GM18505 (cell line): ENCODE measurements around the gene KCP.

Experiments used
- ATAC-seq: cut with Tn5 transposase; IDR thresholded peaks from one replicate; pipeline ENCODE4 v1.9.1; 2021; ENCODE audit not compliant: unreplicated experiment
- POLR2A ChIP-seq: IDR thresholded peaks from 4 replicates; pipeline ENCODE4 v1.6.1; 2011; ENCODE audit warnings: borderline replicate concordance; ENCODE audit not compliant: insufficient read depth, insufficient read length; ENCODE audit errors: extremely low read depth

KCP gene

DNA sequence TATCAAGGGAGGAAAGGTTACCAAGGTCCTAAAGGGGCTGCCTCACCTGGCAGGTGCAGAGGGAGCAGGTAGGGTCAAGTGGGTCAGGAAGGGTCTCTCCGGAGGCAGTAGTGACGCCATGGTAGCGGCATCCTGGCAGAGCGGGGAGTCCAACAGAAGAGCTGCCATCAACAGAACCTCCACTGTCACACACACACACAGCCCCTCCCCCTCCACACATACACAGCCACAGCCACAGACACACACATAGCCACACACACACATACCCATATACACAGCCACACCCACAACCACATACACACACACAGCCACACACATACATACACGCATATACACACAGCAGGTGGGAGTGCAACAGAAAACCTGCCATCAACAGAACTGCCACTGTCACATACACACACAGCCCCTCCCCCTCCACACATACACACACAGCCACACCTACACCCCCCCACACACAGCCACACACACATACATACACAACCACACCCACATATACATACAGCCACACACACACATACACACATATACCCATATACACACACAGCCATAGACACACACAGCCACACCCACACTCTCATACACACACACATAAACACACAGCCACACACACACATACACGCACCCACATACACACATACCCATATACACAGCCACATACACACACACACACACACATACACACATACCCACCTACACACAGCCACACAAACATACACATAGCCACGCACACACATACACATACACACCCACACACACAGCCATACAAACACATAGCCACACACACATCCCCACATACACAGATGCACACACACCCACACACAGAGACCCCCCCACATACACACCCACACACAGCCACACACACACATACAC is 23.1 kb downstream of the KCP start:
- no peak for ATAC-seq
- TF ChIP-seq POLR2A = no peak

DNA sequence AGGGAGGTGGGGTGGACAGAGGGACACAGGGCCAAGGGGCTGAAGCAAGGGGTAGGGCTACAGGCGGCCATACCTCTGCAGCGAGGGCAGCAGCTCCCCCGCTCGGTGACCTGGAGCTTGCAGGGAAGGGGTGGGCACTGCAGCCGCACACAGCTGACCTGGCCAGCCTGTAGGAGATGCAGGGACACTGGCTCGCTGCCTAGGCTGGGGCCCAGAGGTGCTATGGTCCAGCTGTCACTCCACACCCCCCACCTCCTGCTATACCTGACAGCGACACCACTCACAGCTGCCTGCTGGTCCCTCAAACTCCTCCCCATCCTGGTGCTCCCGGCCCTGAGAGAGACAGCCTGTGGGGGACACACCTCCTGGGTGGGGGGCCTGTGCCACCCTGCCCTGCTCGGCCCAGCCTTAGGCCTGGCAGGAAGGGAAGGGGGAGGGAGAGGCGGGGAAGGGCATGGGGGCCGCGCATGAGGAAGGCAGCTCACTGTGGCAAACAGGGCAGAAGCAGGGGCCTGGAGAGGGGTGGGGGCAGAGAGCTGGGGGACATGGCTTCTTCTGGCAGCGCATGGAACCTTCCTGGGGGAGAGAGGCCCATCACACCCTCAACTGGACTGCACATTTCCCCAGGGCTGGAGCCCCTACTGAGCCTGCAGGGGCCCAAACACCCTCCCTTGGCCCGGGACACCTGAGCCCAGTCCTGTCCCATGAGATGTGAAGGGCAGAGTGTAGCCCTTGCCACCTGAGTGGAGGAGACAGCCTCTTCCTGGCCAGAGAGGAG is 23.9 kb downstream of the KCP start:
- no peak for TF ChIP-seq POLR2A
- no peak for ATAC-seq

DNA sequence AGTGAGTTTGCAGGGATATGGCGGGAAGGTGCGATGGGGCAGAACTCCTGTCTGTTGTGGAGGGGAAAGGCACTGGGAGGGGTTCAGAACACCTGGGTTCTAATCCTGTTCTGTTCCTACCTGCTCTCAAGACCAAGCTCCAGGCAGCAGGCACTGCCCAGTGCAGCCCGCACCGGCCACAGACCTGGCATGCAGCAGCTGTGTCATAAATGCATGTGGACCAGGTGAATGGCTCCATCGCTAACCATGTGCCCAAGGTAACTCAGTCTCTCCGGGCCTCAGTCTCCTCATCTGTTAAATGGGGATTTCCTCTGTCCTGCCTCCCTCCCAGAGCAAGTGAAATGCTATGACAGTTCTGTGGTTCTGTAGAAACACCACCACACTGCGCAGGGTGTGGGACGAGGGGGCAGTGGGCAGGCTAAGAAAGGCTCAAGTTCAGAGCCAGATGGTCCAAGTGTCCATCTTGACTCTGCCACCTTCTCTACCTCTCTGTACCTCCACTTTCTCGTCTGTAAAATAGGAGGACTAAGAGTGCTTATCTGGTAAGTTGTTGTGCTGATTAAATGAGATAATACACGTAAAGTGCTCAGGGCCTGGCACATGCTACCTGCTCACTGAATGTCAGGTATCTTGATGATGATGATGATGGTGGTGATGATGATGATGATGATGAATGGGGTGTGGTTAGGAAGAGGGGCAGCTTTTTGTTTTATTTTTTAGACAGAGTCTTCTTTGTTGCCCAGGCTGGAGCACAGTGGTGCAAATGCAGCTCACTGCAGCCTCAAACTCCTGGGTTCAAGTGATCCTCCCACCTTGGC is 24.9 kb downstream of the KCP start:
- TF ChIP-seq POLR2A = no peak
- no peak for ATAC-seq

DNA sequence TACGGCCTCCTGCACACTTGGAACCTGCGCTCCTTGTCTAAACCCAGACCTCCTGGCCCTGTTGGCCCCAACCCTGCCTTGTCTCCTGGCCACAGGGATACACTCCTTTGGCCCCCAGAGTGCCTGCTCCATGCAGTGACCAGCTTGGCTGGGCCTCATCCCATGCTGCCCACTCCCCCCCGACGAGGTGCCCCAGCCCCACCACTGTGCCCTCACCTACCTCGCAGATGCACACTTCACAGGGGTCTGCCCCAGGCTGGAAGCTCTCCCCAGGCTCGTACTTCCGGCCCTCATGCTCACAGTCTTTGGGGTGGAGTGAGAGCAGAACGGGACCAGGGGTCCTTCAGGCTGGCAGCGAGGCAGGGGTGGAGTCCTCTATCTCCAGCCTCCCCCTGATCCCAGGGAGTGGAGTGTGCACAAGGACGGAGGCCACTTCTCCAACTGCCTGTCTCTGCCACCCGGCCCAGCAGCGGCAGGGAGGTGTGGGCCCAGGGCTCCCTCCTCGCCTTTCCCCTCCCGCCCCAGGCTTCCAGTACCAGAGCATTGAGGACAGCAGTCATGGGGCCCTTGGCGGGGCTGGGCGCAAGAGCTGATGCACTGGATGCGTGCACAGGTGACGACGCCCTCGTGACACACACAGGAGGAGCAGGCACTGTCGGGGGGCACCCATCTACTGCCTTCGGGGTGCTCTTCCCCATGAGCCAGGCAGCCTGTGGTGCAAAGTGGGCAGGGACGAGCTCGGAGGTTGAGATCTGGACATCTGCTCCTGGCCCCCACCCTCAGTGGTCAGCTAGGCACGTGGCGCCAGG is 25.7 kb downstream of the KCP start:
- no peak for ATAC-seq
- no peak for TF ChIP-seq POLR2A

DNA sequence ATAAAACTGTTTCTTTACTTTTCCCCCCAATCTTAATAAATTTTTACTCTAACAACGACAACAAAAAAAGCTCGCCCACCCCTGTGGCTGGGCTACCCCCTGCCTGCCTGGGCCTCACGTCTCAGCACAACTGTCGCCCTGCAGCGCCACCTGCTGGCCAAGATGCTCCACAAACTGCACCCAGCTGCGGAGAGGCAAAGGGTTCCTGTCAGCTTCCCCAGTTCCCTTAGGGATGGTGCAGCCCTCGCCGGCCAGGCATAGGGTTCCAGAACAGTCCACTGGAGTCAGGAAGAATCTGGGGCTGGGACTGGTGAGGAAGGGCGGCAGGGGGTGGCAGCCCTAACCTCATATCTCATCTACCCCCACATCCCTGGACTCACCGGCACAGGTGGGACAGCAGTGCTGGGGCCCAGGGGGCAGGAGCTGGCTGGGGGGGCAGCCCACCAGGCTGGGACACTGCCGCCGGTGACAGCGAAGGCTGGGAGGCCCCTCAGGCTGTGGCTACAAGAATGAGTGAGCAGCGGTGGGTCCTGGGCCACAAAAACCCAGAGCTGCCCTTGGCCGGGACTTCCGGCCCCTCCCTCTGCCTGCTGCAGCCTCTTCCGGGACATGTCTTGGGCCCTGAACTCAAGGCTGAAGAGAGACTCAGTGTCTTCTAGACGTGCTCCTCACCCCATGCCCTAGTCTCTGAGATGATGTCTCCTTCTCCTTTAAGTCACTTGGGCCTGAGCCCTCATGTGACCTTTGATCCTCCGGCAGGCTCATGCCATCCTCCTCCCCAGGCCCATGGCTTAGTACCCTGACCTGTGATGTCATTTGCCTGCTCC is 26.7 kb downstream of the KCP start:
- TF ChIP-seq POLR2A = peak; percentile 74
- ATAC-seq = peak; percentile 55

DNA sequence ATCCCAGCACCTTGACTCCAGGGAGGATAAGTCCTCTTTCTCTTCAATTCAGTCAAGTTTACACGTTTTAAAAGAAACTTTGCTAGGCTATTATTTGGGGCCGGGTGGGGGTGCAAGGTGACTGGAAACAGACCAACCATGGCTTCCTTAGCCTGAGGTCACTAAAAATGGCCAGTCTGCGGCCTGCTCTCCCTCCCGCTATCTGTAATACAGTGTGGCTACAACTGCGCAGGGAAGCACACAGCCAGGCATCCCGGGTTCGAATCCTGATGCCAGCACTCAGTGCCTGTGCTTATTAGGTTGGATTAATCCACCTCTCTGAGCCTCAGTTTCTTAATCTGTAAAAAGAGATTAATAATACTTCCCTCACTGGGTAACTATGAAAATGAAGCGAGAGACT is 28.4 kb downstream of the KCP start:
- no peak for ATAC-seq
- no peak for TF ChIP-seq POLR2A

DNA sequence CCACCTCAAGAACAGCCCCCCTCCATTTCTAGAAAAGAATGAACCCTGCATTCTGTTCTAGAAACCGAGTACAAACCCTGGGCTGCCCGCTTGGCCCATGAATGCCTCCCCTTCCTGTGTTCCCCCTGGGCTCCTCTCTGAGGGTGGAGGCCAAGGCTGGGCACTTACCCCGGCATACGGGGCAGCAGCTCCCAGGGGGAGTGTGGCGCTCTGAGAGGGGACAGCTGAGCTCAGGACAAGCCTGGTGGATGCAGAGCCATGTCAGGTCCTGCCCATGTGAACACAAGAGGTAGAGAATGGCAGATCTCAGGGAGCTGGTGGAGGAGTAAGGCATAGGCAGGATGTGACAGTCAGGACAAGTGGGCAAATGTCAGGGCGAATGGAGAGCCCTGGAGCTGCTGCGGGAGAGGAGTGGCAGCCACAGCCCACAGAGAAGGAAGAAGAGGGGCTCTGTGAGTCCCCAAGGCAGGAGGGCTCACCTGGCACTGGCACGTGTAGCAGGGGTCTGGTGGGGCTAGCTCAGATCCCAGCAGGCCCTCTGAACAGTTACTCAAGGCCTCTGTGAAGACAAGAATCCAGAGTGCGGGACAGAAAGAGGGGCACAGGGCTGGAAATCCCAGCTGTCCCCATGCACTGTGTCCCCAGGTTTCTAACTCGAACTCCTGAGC is 28.9 kb downstream of the KCP start:
- no peak for TF ChIP-seq POLR2A

DNA sequence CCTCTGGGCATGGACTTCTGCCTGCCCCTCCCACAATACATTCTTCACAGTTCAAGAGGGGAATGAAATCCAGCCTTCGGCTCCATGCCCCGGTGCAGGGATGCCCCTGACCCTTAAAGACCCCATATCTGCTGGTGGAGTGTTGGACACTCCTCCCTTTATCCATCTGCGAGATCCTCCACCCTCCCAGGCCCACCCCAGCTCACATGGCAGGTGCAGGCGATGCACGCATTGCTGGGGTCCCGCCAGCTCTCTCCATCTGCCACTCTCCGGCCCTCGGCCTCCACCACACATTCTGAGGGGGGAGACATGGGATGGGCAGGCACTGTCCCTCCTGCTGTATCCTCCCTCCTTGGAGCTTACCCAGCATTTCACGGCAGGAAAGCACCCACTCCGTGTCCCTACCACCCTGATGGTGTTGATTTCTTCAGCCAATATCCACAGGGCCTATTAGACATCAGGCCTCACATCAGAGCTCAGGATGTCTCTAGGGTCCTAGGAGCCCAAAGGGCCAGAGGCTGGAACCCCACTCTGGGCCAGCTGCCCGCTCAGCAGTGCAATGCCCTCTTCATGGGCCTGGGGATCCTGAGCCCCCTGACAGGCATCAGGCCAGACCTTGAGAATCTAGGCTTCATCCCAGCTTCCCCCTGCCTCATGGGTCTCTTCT is 29.6 kb downstream of the KCP start:
- no peak for ATAC-seq

More for the DNA sequence above, 28.9 kb downstream of the KCP start:
- ATAC-seq = no peak

DNA sequence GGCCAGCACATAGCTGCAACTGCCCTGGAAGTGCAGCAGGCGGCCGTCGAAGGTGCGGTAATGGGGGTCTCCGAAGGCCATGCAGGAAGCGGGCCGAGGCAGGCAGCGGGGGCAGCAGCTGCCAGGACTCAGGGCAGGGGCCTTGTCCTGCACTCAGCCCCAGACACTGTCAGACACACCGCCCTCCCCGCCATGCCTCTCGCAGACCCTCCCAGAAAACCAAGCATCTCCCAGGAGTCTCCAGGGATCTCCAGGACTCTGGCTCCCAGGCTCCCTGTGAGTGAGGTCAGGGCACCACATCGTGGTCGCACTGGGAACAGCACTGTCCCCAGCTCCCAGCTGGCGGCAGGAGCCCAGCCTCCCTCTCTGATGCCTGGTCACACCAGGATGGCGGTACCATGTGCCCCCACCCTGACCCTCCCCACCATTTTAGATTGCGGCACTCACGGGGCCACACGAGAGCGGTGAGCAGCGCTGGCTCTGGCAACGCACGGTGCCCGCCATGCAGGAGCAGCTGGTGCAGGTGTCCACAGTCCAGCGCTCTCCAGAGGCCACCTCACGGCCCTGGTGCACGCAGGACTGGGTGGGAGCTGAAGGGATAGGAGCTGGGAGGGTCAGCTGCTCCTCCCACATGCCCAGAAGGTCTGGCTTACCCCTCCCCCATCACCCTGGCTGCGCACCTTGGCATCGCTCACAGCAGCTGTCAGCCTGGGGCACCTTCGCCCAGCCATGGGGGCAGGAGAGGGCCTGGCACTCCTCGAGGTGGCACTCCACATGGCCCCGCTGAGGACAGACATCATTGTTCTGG is 30.4 kb downstream of the KCP start:
- no peak for ATAC-seq
- no peak for TF ChIP-seq POLR2A

More for the DNA sequence above, 29.6 kb downstream of the KCP start:
- TF ChIP-seq POLR2A = no peak

DNA sequence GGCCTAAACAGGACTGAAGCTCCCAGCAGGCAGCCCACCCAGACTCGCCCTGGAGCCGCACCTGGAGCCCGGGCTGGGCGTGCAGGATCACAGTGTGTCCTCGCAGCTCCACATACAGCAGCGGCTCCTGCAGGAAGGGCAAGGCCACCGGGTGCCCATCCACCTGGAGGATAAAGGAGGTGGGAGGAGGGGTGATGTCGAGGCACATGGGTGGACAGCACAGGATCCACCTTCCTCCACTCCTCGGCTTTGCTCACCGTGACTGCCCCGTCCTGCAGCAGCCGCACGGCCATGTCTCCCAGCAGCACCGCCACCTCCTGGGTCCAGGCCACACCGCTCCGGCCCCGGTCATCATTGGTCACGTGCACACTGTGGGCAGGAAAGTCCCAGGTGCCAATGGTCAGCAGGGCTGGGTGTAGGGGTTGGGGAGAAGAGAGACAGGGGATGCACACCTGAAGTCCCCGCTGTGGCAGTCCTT is 31.0 kb downstream of the KCP start:
- ATAC-seq = no peak
- no peak for TF ChIP-seq POLR2A
